Sigmoid colon (tissue), 4 donors: ENCODE results near the gene GOLGA6L10.
"Not testable (repeated sequence)": the region's sequence is repeated elsewhere in the genome, so short reads cannot be mapped to it uniquely, and the experiment has no call there.

ENCODE experiments used
- POLR2A ChIP-seq, 2 donors: fragments of 450-650 bp; IDR thresholded peaks; one replicate each; pipeline ENCODE4 v1.6.1; 2016; ENCODE audit warnings: antibody characterized with exemption in 2 of 2, mild to moderate bottlenecking in 2 of 2, moderate library complexity in 2 of 2
- POLR2AphosphoS5 ChIP-seq, 4 donors: sonication (generic); formaldehyde crosslinking; IDR thresholded peaks; one replicate each; pipeline ENCODE4 v1.6.1; 2017; ENCODE audit warnings: antibody characterized with exemption in 4 of 4
- TF ChIP-seq, protein P1 (sequence below), 4 experiments: fragments of 450-650 bp in 3 of 4; fragments of 200-600 bp in 1 of 4; IDR thresholded peaks; one replicate each; pipeline ENCODE4 v1.5.1; 2016 to 2019; ENCODE audit warnings: antibody characterized with exemption in 4 of 4, mild to moderate bottlenecking in 3 of 4, moderate library complexity in 2 of 4

DNA sequence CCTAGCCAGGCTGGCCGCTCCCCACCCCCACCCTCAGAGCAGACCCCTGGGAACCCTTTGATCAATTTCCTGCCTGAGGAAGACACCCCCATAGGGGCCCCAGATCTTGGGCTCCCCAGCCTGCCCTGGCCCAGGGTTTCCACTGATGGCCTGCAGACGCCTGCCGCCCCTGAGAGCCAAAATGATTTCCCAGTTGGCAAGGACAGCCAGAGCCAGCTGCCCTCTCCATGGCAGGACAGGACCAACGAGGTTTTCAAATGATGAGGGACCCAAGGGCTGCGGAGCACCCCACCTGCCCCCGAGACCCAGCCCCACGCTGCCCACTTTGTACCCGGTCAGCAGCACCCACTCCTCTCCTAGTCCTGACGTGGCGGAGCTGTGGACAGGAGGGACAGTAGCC lies 21.9 kb downstream of the GOLGA6L10 start:
- TF ChIP-seq POLR2A, POLR2AphosphoS5 (IDR thresholded peaks at IDR 0.05): not testable (repeated sequence)
- TF ChIP-seq, protein P1, sequence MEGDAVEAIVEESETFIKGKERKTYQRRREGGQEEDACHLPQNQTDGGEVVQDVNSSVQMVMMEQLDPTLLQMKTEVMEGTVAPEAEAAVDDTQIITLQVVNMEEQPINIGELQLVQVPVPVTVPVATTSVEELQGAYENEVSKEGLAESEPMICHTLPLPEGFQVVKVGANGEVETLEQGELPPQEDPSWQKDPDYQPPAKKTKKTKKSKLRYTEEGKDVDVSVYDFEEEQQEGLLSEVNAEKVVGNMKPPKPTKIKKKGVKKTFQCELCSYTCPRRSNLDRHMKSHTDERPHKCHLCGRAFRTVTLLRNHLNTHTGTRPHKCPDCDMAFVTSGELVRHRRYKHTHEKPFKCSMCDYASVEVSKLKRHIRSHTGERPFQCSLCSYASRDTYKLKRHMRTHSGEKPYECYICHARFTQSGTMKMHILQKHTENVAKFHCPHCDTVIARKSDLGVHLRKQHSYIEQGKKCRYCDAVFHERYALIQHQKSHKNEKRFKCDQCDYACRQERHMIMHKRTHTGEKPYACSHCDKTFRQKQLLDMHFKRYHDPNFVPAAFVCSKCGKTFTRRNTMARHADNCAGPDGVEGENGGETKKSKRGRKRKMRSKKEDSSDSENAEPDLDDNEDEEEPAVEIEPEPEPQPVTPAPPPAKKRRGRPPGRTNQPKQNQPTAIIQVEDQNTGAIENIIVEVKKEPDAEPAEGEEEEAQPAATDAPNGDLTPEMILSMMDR (IDR thresholded peaks at IDR 0.05): not testable (repeated sequence)
